Osteoblast (primary cell): ENCODE data around the gene VEGFC. TPM values are rescaled to one million over a fixed set of nuclear protein-coding genes. Genes with fewer than 3 reads are reported as not detected.

Source experiments
- DNase-seq: peaks from one replicate; pipeline ENCODE4 v3.0.0; 2011; ENCODE audit warnings: low spot score, mixed read lengths; ENCODE audit not compliant: insufficient read length; ENCODE audit errors: missing footprints
- H2AFZ ChIP-seq: 2 replicates; pipeline ENCODE4 v1.6.0; 2011; ENCODE audit warnings: mild to moderate bottlenecking, low read length
- H3K27ac ChIP-seq: 2 replicates; pipeline ENCODE4 v1.5.1; 2011; ENCODE audit warnings: mild to moderate bottlenecking, low read depth, low read length, moderate library complexity
- H3K27me3 ChIP-seq: 2 replicates; pipeline ENCODE4 v1.6.0; 2012; ENCODE audit warnings: mild to moderate bottlenecking, control low read depth, inconsistent platforms, low read length, moderate library complexity; ENCODE audit not compliant: insufficient read depth
- H3K36me3 ChIP-seq: 2 replicates; pipeline ENCODE4 v1.5.1; 2011; ENCODE audit warnings: mild to moderate bottlenecking, low read length, control low read depth, moderate library complexity; ENCODE audit not compliant: insufficient read depth
- H3K4me1 ChIP-seq: 2 replicates; pipeline ENCODE4 v1.5.1; 2011; ENCODE audit warnings: mild to moderate bottlenecking, low read length, control low read depth, moderate library complexity; ENCODE audit not compliant: insufficient read depth
- H3K4me2 ChIP-seq: 2 replicates; pipeline ENCODE4 v1.6.0; 2011; ENCODE audit warnings: mild to moderate bottlenecking, low read length; ENCODE audit not compliant: insufficient read depth
- H3K4me3 ChIP-seq: fragments of 200-600 bp; sonication (generic); 3 replicates; pipeline ENCODE4 v1.5.1; 2012; ENCODE audit warnings: mild to moderate bottlenecking, low read length, inconsistent platforms; ENCODE audit not compliant: insufficient read depth
- H3K79me2 ChIP-seq: 2 replicates; pipeline ENCODE4 v1.6.0; 2012; ENCODE audit warnings: mild to moderate bottlenecking, low read length, control low read depth, inconsistent platforms; ENCODE audit not compliant: insufficient read depth
- H3K9me3 ChIP-seq: 2 replicates; pipeline ENCODE4 v1.5.1; 2011; ENCODE audit warnings: low read depth, low read length, control low read depth
- H4K20me1 ChIP-seq: 2 replicates; pipeline ENCODE4 v1.6.0; 2012; ENCODE audit warnings: mild to moderate bottlenecking, low read length, control low read depth; ENCODE audit not compliant: insufficient read depth
- total RNA-seq: library from RNA; depleted of rRNA; stranded (reverse); fragments of >200 nt; gene quantifications from 2 replicates; pipeline ENCODE4 v1.2.3, GENCODE V29; 2012
- TF ChIP-seq, protein P1 (sequence below): IDR thresholded peaks from 2 replicates; pipeline ENCODE4 v1.5.1; 2011; ENCODE audit warnings: mild to moderate bottlenecking, low read depth, low read length, moderate library complexity; ENCODE audit errors: extremely low read depth

Gene VEGFC
- total RNA-seq, 1 donor = 55.4 TPM

DNA sequence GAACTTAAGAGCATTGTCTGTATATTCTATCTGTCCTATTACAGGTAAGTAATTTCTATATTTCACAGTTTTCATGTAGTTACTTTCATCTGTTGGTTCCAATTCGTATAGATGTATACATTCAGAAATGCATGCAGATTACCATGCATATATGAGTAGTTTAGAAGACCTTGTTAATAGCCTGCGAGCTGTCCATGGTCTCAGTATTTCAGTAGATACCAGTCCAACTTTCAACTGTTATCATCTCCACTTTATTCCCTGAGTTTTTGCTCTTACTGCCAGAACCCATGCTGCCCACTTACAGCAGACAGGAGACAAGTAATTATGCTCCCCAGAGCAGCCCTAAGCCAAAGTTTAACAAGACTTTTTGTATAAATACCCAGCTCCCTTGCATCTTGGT is 37.7 kb downstream of the VEGFC start:
- peaks cover 2% of the 10 kb centered on the region for H3K36me3 ChIP-seq
- H3K27ac ChIP-seq = peak overlapping the region; percentile 35
- no peak overlapping the region for H3K4me2 ChIP-seq

DNA sequence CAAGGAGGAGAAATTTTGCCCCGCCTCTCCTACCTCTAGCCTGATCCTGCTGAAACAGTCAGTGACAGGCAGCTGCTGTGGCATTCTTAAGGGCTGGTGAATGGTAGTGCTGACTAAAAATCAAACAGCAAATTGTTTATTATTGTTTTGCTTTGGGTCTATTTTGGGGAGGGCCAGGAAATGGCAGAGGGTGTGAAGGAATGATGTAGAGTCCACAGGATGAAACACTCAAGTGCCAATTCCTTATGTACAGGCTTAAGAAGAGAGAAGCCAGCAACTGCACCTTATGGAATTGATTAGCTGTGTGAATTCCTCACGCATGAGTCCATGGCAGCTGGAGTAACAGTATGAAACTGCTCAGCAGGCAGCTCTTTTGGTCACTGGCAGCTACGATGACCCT is 39.7 kb downstream of the VEGFC start:
- H3K27me3 ChIP-seq = no peaks in the 10 kb centered on the region
- H3K9me3 ChIP-seq = no peaks in the 10 kb centered on the region
- no peak overlapping the region for H2AFZ ChIP-seq
- H3K4me3 ChIP-seq = no peak overlapping the region
- H3K36me3 ChIP-seq = peaks cover 2% of the 10 kb centered on the region
- TF ChIP-seq, protein P1, sequence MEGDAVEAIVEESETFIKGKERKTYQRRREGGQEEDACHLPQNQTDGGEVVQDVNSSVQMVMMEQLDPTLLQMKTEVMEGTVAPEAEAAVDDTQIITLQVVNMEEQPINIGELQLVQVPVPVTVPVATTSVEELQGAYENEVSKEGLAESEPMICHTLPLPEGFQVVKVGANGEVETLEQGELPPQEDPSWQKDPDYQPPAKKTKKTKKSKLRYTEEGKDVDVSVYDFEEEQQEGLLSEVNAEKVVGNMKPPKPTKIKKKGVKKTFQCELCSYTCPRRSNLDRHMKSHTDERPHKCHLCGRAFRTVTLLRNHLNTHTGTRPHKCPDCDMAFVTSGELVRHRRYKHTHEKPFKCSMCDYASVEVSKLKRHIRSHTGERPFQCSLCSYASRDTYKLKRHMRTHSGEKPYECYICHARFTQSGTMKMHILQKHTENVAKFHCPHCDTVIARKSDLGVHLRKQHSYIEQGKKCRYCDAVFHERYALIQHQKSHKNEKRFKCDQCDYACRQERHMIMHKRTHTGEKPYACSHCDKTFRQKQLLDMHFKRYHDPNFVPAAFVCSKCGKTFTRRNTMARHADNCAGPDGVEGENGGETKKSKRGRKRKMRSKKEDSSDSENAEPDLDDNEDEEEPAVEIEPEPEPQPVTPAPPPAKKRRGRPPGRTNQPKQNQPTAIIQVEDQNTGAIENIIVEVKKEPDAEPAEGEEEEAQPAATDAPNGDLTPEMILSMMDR = no peak
- peak overlapping the region; percentile 43 for H3K4me2 ChIP-seq
- H3K79me2 ChIP-seq = peaks cover 100% of the 10 kb centered on the region
- H3K4me1 ChIP-seq = peaks cover 80% of the 10 kb centered on the region
- H3K27ac ChIP-seq = peak overlapping the region; percentile 53
- peaks cover 85% of the 10 kb centered on the region for H4K20me1 ChIP-seq
- DNase-seq = peak; percentile 23

More for the DNA sequence above, 37.7 kb downstream of the VEGFC start:
- Histone ChIP-seq H3K4me3 (no peak overlapping the region), H3K27me3 (no peaks in the 10 kb centered on the region), H3K4me1 (peaks cover 84% of the 10 kb centered on the region), H4K20me1 (peaks cover 84% of the 10 kb centered on the region), H3K79me2 (peaks cover 98% of the 10 kb centered on the region), H3K9me3 (no peaks in the 10 kb centered on the region), H2AFZ (no peak overlapping the region)
- no peak for DNase-seq
- TF ChIP-seq, protein P1 = no peak

DNA sequence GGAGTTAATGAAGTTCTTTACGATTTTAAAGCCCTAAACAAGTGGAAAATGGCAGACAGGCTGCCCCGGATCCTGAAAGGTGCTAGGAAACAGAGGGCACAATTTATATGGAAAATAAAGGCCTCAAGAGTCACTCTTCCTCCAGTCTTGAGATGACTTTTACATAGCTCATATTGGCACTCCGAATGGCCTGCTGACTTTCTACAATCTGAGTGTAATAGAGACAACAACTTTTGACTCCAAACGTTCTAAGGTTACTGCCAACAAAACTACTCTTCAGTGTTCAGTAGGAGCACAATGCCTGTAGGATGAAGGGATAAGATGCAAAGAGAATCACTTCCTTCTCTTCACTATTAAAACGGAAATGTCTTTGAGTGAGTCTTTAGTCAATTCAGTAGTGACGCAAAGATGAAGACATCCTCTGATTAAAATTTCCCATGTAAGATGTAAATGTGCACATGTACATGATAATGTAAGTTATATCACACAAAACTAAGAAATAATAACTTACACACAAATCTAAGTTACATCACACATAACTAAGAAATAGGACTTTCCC is 40.5 kb downstream of the VEGFC start:
- Histone ChIP-seq H4K20me1 (peaks cover 85% of the 10 kb centered on the region), H3K27ac (peak overlapping the region; percentile 53), H3K79me2 (peaks cover 99% of the 10 kb centered on the region), H3K9me3 (no peaks in the 10 kb centered on the region), H3K4me2 (peak overlapping the region; percentile 43), H3K36me3 (peaks cover 2% of the 10 kb centered on the region), H3K27me3 (no peaks in the 10 kb centered on the region), H3K4me3 (no peak overlapping the region), H2AFZ (no peak overlapping the region), H3K4me1 (peaks cover 78% of the 10 kb centered on the region)
- TF ChIP-seq, protein P1 = no peak
- DNase-seq = no peak

DNA sequence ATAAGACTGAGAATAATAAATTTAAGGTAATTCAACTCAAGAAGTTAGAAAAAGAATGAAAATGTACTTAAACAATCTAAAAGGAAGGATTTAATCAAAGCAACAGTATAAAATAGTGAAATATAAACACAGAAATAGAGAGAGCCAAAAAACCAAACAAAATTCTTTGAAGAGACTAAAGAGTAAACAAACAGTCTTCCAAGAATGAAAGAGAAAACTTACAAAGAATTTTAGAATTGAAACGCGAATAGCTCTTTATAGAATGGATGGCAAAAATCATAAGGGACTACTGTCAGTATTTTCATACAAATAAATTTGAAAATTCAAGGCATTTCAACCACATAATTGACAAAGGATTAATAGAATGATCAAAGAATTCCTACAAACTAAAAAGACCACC is 41.7 kb downstream of the VEGFC start:
- no peaks in the 10 kb centered on the region for H3K9me3 ChIP-seq
- no peak overlapping the region for H2AFZ ChIP-seq
- peaks cover 78% of the 10 kb centered on the region for H3K4me1 ChIP-seq
- peaks cover 99% of the 10 kb centered on the region for H3K79me2 ChIP-seq
- peak overlapping the region; percentile 5 for H3K27ac ChIP-seq
- TF ChIP-seq, protein P1 = no peak
- H4K20me1 ChIP-seq = peaks cover 85% of the 10 kb centered on the region
- H3K4me3 ChIP-seq = no peak overlapping the region
- H3K4me2 ChIP-seq = peak overlapping the region; percentile 17
- no peaks in the 10 kb centered on the region for H3K27me3 ChIP-seq
- H3K36me3 ChIP-seq = peaks cover 2% of the 10 kb centered on the region
- no peak for DNase-seq
